ENCODE measurements around the gene TSPAN2. TPM values are rescaled to one million over a fixed set of nuclear protein-coding genes. Genes with fewer than 3 reads are reported as not detected.

Gene TSPAN2
- total RNA-seq, 1 donor from 2014 or later = 0.91 TPM

DNA sequence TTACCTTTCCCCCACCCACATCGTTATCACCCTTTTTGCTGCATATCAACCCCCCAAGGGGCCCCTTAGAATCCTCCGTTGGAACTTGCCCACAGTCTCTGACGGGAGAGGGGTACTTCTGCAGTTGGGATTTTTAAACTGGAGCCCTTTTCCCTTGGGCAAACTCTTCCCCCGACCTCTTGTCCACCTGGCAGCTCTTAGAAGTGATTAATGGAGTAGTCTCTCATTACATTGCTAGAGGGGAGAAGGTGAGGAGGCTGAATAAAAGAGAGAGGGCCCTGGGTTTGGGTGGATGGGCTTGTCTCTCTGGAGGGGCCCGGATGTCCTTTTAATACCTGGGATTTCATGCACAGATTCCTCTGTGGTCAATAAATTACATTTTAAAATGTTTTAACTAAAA is 27.2 kb upstream of the TSPAN2 start:
- Mint-ChIP-seq H3K4me3 (no peak overlapping the region), H3K27me3 (peaks cover 20% of the 10 kb centered on the region), H3K9me3 (peaks cover under 1% of the 10 kb centered on the region), H3K4me1 (no peaks in the 10 kb centered on the region), H3K27ac (no peak overlapping the region), H3K36me3 (ENCODE audit: low read depth) (no peaks in the 10 kb centered on the region)
- intact Hi-C loops (cut with micrococcal nuclease) = no loop called here
- POLR2A ChIA-PET = no interaction called here
- DNase-seq = no peak
- no peak for ATAC-seq (ENCODE audit: low read depth)
- CTCF ChIA-PET = interaction anchor here (1.4 kb wide), 1 partner anchor 64 kb away, joined by 3 read pairs; no protein-coding TSS in a partner anchor
- TF ChIP-seq, protein P1, sequence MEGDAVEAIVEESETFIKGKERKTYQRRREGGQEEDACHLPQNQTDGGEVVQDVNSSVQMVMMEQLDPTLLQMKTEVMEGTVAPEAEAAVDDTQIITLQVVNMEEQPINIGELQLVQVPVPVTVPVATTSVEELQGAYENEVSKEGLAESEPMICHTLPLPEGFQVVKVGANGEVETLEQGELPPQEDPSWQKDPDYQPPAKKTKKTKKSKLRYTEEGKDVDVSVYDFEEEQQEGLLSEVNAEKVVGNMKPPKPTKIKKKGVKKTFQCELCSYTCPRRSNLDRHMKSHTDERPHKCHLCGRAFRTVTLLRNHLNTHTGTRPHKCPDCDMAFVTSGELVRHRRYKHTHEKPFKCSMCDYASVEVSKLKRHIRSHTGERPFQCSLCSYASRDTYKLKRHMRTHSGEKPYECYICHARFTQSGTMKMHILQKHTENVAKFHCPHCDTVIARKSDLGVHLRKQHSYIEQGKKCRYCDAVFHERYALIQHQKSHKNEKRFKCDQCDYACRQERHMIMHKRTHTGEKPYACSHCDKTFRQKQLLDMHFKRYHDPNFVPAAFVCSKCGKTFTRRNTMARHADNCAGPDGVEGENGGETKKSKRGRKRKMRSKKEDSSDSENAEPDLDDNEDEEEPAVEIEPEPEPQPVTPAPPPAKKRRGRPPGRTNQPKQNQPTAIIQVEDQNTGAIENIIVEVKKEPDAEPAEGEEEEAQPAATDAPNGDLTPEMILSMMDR (IDR thresholded peaks at IDR 0.05) = no peak

DNA sequence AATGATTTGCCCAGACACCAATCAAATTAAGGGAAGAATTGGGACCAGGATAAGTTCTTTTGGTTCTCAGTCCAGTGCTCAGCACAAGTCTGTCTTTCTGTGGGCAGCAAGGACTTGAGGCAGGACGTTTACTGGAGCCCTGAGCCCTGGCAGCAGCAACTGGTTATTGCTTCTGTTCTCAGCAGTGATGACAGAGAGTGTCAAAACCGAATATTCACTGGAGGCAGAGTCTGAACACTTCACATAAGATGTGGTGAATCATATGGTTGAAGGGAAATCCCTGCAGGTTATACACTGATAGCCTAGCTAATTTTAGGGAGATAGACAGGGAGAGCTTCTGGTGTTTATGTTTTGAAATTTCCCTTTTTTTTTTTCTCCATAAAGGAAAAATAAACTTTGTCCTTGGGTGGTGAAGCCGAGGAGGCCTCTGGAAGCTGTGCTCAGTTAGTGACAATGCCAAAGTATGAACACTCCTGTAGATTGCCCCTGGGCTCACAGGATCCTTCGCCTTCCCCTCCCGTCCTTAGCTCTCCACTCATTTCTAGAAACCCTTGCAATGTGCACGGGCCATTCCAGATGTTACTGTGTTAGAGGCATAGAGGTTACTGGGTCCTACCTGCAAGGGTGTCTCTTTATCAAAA is 26.3 kb upstream of the TSPAN2 start:
- no peaks in the 10 kb centered on the region for H3K36me3 Mint-ChIP-seq (ENCODE audit: low read depth)
- TF ChIP-seq, protein P1 (IDR thresholded peaks at IDR 0.05) = no peak

DNA sequence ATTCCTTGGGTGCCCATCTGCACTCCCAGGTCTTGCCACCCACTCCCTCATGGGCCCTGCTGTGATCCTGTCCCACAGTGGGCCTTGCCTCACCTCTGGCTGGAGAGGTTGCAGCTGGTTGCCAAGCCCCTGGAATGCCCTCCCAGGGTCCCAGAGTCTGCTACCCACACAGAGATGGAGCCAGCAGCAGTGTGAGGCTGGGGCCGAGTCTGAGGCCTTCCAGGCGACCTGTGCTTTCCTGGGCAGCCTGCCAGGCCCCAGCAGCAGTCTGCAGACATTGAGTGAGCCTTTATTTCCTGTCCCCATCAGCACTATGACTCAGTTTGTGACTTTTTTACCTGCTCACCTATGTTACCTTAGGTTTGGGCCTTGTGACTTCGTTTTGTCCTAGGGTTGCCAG is 25.0 kb upstream of the TSPAN2 start:
- H3K4me1 Mint-ChIP-seq = no peaks in the 10 kb centered on the region
- intact Hi-C loops (cut with micrococcal nuclease) = loop anchor here (5.0 kb wide), 1 partner anchor 62 kb away; no protein-coding TSS in a partner anchor
- DNase-seq = no peak
- no peak overlapping the region for H3K4me3 Mint-ChIP-seq
- H3K27ac Mint-ChIP-seq = no peak overlapping the region
- H3K9me3 Mint-ChIP-seq = no peaks in the 10 kb centered on the region
- no peaks in the 10 kb centered on the region for H3K36me3 Mint-ChIP-seq (ENCODE audit: low read depth)
- H3K27me3 Mint-ChIP-seq = peaks cover 6% of the 10 kb centered on the region
- POLR2A ChIA-PET = no interaction called here
- TF ChIP-seq, protein P1 (IDR thresholded peaks at IDR 0.05) = no peak
- no peak for ATAC-seq (ENCODE audit: low read depth)
- CTCF ChIA-PET = interaction anchor here (1.4 to 4.8 kb wide), 6 partner anchors 15 to 143 kb away, joined by 3 to 67 read pairs (median 11); no protein-coding TSS in a partner anchor

More for the DNA sequence above, 26.3 kb upstream of the TSPAN2 start:
- no peak overlapping the region for H3K27ac Mint-ChIP-seq
- no peak overlapping the region for H3K4me3 Mint-ChIP-seq
- H3K9me3 Mint-ChIP-seq = no peaks in the 10 kb centered on the region
- H3K27me3 Mint-ChIP-seq = peaks cover 17% of the 10 kb centered on the region
- ATAC-seq (ENCODE audit: low read depth) = no peak
- intact Hi-C loops (cut with micrococcal nuclease) = no loop called here
- POLR2A ChIA-PET = no interaction called here
- no peak for DNase-seq
- no peaks in the 10 kb centered on the region for H3K4me1 Mint-ChIP-seq
- CTCF ChIA-PET = interaction anchor here (1.4 kb wide), 1 partner anchor 63 kb away, joined by 3 read pairs; no protein-coding TSS in a partner anchor

DNA sequence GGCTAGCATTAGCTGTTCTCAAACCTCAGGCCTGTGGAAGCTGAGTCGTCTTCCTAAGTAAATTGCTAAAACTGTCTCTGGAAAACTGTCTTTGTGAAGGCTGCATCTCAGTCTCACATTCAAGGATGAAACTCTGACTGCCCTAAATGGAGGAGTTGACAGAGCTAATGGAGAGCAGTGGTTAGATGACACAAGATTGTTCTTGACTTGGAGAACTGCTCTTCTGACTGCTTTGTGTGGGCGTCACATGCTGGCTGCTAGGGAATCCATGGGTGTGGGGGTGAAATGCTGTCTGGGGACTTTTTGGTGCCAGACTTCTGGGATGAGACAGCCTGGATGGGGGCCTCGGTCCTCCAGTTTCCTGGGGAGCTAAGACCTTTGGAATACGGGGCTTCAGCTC is 24.5 kb upstream of the TSPAN2 start:
- DNase-seq = no peak
- H3K27me3 Mint-ChIP-seq = peaks cover 2% of the 10 kb centered on the region
- H3K27ac Mint-ChIP-seq = no peak overlapping the region
- intact Hi-C loops (cut with micrococcal nuclease) = loop anchor here (1.0 to 5.0 kb wide), 3 partner anchors 61 to 767 kb away; no protein-coding TSS in a partner anchor
- no peak overlapping the region for H3K4me3 Mint-ChIP-seq
- H3K4me1 Mint-ChIP-seq = no peaks in the 10 kb centered on the region
- ATAC-seq (ENCODE audit: low read depth) = no peak
- ChIA-PET POLR2A (no interaction called here), CTCF (interaction anchor here (1.1 to 4.8 kb wide), 13 partner anchors 10 to 142 kb away, joined by 3 to 67 read pairs (median 6); no protein-coding TSS in a partner anchor)
- TF ChIP-seq, protein P1 (IDR thresholded peaks at IDR 0.05) = no peak
- no peaks in the 10 kb centered on the region for H3K36me3 Mint-ChIP-seq (ENCODE audit: low read depth)
- H3K9me3 Mint-ChIP-seq = no peaks in the 10 kb centered on the region

DNA sequence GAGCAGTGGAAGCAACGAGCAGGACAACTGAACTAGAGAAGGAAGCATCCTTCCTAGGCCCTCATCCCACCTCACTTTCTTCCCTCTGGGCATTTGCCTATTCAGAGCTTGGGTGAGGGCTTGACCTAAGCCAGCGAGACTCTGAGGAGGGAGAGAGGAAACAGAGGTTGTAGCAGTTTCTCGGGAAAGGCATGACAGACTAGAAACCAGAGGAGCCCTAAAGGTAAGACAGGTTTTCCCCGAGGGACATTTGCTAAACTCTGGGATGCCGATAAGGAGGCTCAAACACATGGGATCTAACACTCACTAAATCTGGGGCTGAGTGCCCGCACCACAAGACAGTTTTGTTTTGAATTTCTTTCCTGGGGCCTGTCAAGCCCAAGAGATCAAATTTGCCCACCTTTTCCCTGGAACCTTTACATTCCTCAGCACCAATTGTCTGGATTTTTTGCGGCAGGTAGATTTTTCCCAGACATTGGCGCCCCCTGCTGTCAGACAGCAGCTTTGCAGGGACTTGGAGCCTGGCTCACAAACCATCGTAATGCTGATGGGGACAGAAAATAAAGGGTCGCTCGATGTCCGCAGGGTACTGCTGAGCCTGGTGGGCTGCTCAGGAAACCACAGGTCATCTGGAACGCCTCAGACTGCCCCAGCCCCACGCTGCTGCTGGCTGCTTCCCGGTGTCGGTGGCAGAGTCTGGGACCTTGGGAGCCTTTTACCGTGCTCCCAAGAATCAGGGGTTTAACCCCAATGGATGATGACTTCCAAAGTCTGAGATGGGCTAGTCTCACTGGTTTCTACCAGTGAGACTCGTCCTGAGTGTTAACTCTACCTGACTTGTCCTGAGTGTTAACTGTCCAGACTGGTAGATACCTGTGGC is 23.4 kb upstream of the TSPAN2 start:
- CTCF ChIA-PET = interaction anchor here (0.7 to 4.8 kb wide), 18 partner anchors 11 to 766 kb away, joined by 3 to 67 read pairs (median 5); no protein-coding TSS in a partner anchor
- POLR2A ChIA-PET = no interaction called here
- peak; percentile 45 for DNase-seq
- intact Hi-C loops (cut with micrococcal nuclease) = loop anchor here (1.0 to 5.0 kb wide), 4 partner anchors 13 to 766 kb away; no protein-coding TSS in a partner anchor
- Mint-ChIP-seq H3K9me3 (no peaks in the 10 kb centered on the region), H3K4me1 (no peaks in the 10 kb centered on the region), H3K27ac (no peak overlapping the region), H3K27me3 (no peaks in the 10 kb centered on the region), H3K36me3 (ENCODE audit: low read depth) (no peaks in the 10 kb centered on the region), H3K4me3 (no peak overlapping the region)
- peak; percentile 40 for ATAC-seq (ENCODE audit: low read depth)
- TF ChIP-seq, protein P1 (IDR thresholded peaks at IDR 0.05) = peak; percentile 75

Measured in activated B cell treated with CpG ODN at 0.5 μM for 24 hours (primary cell).